C4-2B (cell line): ENCODE results near the gene MYBPC1.

Experiments
- ZFX ChIP-seq: fragments of 450-650 bp; IDR thresholded peaks from 2 replicates; pipeline ENCODE4 v1.6.1; 2017
- TF ChIP-seq, protein P1 (sequence below): fragments of 450-650 bp; conservative IDR thresholded peaks from 2 replicates; pipeline ENCODE4 v1.5.1; 2017; ENCODE audit warnings: mild to moderate bottlenecking

DNA sequence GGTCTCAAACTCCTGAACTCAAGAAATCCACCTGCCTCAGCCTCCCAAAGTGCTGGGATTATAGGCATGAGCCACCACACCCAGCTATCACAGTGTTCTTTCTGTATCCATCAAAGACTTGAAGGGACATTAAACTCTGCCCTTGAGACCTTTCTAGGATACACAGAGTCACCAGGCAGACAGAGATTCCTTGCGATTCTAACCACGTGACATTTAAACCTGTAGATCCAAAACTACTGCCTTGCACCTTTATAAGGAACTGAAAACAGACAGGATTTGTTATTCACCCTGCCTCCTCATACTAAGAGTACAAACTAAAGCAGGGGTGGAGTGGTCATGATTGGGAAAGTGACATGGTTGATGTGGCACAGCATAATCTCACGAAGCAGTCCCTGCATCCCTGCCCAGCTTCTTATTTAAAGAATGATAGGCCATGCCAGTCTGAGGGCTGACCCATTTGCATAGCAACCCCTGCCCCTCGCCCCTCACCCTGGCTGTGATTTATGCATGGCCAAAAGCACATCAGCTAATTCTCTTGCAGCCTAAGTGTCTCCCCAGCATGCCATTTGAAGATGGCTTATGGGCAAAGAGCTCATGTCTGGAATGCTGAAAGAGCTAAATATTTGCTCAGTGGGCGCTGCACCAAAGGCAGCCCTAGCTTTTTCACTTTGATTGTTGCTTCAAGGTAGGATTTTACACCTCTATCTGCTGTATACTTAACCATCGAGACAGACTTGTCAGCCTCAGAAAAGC is 43.2 kb upstream of the MYBPC1 start:
- TF ChIP-seq, protein P1, sequence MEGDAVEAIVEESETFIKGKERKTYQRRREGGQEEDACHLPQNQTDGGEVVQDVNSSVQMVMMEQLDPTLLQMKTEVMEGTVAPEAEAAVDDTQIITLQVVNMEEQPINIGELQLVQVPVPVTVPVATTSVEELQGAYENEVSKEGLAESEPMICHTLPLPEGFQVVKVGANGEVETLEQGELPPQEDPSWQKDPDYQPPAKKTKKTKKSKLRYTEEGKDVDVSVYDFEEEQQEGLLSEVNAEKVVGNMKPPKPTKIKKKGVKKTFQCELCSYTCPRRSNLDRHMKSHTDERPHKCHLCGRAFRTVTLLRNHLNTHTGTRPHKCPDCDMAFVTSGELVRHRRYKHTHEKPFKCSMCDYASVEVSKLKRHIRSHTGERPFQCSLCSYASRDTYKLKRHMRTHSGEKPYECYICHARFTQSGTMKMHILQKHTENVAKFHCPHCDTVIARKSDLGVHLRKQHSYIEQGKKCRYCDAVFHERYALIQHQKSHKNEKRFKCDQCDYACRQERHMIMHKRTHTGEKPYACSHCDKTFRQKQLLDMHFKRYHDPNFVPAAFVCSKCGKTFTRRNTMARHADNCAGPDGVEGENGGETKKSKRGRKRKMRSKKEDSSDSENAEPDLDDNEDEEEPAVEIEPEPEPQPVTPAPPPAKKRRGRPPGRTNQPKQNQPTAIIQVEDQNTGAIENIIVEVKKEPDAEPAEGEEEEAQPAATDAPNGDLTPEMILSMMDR: no peak
- TF ChIP-seq ZFX: no peak
